HG02678 (cell line): ENCODE data around the gene IGF1R.

Experiments
- ATAC-seq: cut with Tn5 transposase; IDR thresholded peaks from one replicate; pipeline ENCODE4 v1.9.1; 2021; ENCODE audit warnings: mild to moderate bottlenecking, moderate library complexity; ENCODE audit not compliant: unreplicated experiment

IGF1R gene

DNA sequence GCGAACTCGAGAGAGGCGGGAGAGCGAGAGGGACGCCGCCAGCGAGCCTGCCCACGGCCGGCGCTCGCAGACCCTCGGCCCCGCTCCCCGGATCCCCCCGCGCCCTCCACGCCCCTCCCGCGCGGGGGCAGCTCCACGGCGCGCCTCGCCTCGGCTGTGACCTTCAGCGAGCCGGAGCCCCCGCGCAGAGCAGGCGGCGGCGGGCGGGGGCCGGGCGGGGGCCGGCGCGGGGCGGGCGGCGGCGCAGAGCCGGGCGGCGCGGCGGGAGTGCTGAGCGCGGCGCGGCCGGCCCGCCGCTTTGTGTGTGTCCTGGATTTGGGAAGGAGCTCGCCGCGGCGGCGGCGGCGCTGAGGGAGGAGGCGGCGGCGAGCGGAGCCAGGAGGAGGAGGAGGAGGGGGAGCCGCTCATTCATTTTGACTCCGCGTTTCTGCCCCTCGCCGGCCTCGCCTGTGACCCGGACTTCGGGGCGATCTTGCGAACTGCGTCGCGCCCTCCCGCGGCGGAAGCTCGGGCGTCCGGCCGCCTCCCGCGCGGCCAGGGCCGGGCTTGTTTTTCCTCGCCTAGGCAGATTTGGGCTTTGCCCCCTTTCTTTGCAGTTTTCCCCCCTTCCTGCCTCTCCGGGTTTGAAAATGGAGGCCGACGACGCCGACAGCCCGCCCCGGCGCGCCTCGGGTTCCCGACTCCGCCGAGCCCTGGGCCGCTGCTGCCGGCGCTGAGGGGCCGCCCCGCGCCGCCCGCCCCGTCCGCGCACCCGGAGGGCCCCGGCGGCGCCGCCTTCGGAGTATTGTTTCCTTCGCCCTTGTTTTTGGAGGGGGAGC is 524 bp downstream of the IGF1R start:
- peak; percentile 24 for ATAC-seq

- no peak for ATAC-seq
Observed at GRCh38 chr15:98649472-98650416, 1.4 kb downstream of the IGF1R start.

DNA sequence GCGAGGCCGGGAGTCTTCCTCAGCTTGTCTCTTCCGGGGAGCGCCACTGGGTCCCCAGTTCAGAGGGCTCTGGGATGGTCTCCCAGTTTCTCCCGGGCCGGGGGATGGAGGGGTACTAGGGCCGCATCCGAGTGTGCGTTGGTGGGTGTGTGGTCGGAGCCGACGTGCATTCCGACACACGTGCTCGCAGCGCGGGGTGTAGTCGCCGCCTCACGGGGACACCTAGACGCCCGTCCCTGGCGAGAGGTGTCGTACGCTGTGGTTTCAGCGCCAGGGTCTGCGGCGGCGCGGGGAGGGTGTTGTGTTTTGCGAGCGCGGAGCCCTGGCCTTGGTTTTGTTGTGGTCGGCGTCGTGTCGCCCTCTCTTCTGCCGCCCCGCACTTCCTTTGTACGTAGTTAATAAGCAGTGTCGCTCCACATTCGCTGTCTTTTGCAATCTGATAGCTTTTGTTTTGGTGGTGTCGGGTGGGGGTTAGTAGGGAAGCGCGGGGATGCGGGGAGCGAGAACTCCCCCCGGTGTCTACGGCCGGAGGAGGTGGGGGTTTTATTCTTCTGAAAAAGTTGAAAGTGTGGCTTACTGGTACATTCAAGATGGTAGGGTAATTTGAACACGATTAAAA is 2.2 kb downstream of the IGF1R start:
- ATAC-seq: no peak

DNA sequence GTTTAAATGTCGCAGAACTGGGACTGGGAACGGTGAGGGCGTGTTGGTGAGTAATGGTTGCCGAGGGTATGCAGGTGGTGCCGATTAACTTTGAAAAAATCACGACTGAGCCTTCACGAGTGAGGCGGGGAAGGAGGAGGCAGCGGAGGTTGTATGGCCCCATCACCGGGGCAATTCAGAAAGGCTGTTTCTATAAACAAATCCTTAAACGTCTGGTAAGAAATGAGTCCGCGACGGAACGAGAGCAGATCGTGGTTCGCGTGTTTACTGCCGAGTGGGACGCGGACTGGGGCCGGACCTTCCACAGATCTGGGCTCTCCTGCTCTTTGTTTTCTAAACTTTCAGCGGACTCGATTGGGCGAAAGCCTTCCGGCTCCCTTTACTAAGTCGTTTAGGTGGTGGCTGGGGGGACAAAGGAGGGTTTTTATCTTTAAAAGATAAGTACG is 2.7 kb downstream of the IGF1R start:
- ATAC-seq: no peak

GRCh38 chr15:98651581-98652220 is 3.4 kb downstream of the IGF1R start:
- no peak for ATAC-seq

- ATAC-seq: no peak
Observed at GRCh38 chr15:98653686-98654085, 5.3 kb downstream of the IGF1R start.

DNA sequence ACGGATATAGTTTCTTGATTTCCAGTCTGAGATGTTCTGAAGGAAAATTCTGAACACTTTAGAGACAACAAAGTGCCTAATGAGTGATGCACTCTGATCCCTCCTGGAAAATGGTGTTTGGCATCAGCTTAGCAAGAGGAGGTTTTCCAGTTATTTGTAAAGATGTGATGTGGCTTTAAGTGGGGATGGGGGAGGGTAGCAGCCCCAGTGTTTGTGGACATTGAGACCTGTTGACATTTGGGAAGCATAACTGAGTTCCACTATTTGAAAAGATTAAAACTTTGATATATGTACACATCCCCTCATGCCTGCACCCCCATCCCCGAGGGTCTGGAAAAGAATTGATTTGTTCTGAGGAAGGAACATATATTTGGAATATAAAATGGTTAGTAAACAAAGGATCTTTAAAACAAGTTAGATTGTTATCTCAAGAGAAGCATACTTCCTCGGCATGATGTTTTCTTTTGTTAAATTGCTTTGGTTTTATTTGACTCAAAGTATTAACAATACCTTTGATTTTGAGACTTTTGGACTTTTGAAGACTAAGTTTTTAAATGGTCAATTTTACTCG is 6.5 kb downstream of the IGF1R start:
- ATAC-seq: no peak

GRCh38 chr15:98655732-98656131 is 7.4 kb downstream of the IGF1R start:
- ATAC-seq: no peak

DNA sequence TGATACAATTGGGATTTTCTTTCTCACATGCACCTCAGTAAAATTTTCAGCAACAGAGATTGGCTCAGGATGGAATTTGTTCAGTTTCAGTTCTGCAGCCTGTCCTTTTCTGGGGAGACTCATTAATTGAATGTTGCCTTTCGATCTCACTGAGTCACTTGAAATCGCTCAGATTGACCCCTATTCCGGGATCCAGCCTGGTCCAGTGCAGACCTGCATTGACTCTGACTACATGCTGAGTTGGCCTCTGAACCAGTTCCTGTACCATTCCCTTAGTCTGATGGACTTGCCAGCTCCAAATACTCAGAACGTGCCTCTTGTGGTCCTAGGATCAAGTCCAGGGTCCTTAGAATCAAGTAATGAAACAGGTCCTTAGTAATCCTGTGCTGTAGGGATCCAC is 9.4 kb downstream of the IGF1R start:
- no peak for ATAC-seq

DNA sequence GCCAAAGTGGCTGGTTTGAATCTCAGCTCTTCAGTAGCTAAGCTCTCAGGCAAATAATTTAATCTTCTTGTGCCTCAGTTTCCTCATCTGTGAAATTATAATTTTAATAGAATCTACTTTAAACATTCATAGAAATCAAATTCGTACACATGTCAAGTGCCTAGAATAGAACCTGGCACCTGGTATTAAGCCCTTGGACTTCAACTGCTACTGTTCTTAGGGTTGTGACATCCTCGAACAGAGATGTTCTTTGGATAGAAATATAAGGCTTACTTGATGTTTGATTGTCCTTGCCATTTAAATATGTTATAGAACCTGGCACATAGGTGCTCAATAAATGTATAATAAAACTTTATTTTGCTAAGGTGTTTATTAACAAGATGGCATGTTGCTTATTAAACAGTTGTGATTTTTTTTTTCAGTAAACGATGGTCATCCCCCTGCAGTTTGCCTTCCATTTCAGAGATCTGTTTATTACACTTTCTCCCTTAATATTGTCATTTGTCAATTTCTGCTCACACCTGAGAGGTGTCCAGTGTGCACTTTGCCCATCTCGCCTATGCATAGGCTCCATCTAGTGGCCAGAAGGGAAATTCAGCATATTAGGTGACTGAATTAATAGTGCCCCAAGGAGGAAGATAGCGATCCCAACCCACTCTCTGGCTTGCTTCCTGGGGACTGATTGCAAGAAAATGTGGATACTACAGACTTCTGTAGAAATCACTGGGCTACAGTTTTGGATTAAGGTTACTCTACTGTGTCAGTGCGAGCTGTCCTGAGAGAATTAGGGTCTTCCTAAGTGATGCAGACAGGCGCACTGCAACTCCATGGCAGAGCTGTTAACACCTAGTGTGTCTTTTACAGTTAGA is 10.7 kb downstream of the IGF1R start:
- ATAC-seq: peak; percentile 91

DNA sequence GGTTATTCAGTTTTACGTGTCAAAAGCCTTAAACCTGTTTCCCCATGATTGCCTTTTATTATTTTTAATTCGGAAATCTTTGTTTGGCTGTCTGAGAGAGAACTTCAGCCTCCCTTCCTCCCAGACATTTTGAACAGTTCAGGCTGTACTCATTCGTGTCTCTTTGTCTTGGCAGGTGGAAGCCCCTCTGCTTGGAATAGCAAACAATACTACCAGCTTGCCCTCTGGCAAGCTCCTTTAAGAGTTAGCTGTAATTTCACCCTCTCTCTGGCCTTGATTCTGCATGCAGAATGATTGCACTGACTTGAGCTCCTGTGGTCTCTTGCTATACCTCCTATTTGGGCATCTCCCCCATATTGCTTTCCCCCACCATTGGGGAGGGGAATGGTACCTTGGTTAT is 11.7 kb downstream of the IGF1R start:
- ATAC-seq: no peak

DNA sequence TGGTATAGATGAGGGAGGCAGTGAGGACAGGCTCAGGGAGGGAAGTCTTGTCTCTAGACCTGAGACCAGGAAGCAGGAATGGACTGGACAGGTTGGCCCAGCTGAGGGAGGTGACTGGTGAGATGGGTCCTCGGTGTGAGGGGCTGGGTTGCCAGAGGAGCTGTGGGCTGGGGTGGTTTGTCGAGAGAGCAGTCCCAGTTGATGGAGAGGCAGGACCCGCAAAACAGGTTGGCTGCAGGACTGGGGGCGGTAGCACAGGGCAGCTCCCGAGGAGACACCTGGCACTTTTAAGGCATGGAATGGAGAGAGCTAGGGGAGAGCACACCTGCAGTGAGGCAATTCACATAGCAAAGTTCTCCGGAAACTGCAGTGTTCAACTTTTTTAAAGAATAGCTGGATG is 14.7 kb downstream of the IGF1R start:
- no peak for ATAC-seq

DNA sequence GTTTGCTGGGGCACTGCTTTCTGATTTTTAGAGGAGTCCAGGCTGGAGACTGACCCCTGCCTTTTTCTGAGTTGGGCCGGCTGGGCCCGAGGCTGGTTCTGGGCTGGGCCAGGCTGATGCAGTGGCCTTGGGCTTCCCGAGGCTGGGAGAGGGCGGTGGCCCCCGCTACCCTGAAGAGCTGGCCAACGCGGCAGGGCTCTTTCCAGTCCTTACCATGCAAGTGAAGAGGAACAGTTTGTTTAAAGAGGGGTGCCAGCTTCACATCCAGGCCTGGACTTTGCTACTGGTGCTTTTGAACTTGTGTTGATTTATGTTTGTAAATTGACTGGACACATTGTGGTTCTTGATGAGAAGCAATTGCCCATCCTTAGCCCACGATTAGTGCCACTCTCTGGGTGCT is 15.3 kb downstream of the IGF1R start:
- no peak for ATAC-seq

DNA sequence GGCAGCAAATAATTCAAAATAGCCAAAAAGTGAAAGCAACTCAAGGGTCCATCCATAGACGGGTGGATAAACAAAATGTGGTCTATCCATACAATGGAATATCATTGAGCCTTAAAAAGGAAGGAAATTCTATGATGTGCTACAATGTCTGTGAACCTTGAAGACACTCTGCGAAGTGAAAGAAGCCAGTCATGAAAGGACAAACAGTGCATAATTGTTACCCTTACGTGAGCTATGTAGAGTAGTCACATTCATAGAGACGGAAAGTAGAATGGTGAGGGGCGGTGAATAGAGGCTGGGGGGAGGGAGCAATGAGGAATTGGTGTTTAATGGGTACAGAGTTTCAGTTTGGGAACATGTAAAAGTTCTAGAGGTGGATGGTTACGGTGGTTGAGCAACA is 18.1 kb downstream of the IGF1R start:
- ATAC-seq: no peak

GRCh38 chr15:98666841-98667240 is 18.5 kb downstream of the IGF1R start:
- no peak for ATAC-seq

- ATAC-seq: no peak
Observed at GRCh38 chr15:98667521-98668179, 19.3 kb downstream of the IGF1R start.

DNA sequence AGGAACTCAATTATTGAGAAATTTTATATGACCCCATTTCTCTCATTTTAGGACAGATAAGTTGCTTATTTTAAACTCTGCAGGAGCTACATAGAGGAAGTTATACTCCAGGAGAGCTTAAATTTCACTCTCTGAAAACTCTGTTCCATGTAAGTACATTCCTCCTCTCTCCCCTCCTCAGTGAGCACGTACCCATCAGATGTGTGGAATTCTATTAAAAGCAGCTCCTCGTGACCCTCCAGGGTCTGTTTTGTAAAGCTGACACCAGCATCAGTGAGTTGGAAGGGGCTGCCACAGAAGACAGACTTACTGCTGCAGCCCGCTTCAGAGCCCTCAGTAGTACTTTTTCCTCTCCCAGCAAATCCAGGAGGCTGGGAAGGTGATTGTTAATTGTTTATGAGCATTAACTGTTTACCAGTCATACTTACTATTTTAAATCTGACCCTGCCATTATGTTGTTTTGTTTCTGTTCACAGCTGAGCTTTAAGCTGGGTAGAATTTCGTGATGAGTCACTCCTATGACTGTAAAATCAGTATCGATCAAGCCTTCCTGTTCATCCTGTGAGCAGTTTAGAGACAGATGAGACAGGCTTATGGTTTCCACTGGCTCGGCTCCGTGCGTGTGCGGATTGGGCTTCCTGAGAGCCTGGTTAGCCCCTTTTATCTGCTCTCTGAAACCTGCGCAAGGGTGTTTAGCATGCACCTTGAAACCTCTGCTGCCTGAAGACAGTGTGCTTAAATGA is 20.4 kb downstream of the IGF1R start:
- no peak for ATAC-seq

GRCh38 chr15:98669638-98670037 is 21.3 kb downstream of the IGF1R start:
- ATAC-seq: no peak
